ENCODE results near the gene TPSB2. TPM values are rescaled to one million over a fixed set of nuclear protein-coding genes. Genes with fewer than 3 reads are reported as not detected.

Gene TPSB2
- polyA plus RNA-seq, 3 donors: not detected

GRCh38 chr16:1278477-1278876 lies 48.5 kb upstream of the TPSB2 start:
- Histone ChIP-seq H3K4me2 (replicated peaks; ENCODE audit: extremely low read depth, low read length, poor library complexity, severe bottlenecking) (no peak overlapping the region), H3K27ac (ENCODE audit: low read depth in 1 of 2, low read length in 2 of 2) (no peak overlapping the region), H3K4me3 (replicated peaks in 1 of 3; ENCODE audit: low read depth in 2 of 3, low read length in 3 of 3) (no peak overlapping the region), H3K9ac (ENCODE audit: insufficient read depth, low read length, poor library complexity, severe bottlenecking) (no peak overlapping the region), H2AFZ (ENCODE audit: insufficient read depth, low read depth, low read length, poor library complexity, severe bottlenecking) (no peak overlapping the region), H3K9me3 (replicated peaks in 1 of 2; ENCODE audit: control insufficient read depth in 1 of 2, insufficient read depth in 1 of 2, low read length in 2 of 2) (no peaks in the 10 kb centered on the region), H4K20me1 (ENCODE audit: insufficient read depth, low read length) (no peaks in the 10 kb centered on the region), H3K27me3 (ENCODE audit: control insufficient read depth in 2 of 2, insufficient read depth in 2 of 2, low read length in 2 of 2) (no peaks in the 10 kb centered on the region), H3K79me2 (ENCODE audit: insufficient read depth, low read length) (no peaks in the 10 kb centered on the region), H3K4me1 (ENCODE audit: control insufficient read depth in 1 of 2, insufficient read depth in 2 of 2, low read length in 2 of 2) (peaks cover 12 to 13% of the 10 kb centered on the region in 2 donors), H3K36me3 (replicated peaks in 1 of 2; ENCODE audit: control insufficient read depth in 1 of 2, insufficient read depth in 2 of 2, low read length in 2 of 2) (no peaks in the 10 kb centered on the region)
- Mint-ChIP-seq H3K27ac (no peak overlapping the region), H3K27me3 (ENCODE audit: low read depth in 3 of 3) (peaks cover 15 to 31% (median 20%) of the 10 kb centered on the region in 3 donors), H3K4me1 (peaks cover 14% of the 10 kb centered on the region), H3K9me3 (peaks cover 0 to 8% (median 3%) of the 10 kb centered on the region in 7 donors), H3K36me3 (no peaks in the 10 kb centered on the region), H3K4me3 (no peak overlapping the region)
- WGBS (ENCODE audit: insufficient coverage): 41% methylated on average over 17 of the region's 18 CpGs
- no peak for TF ChIP-seq CTCF (IDR thresholded peaks at IDR 0.05)
- no peak for DNase-seq
- intact Hi-C loops (cut with micrococcal nuclease): no loop called here

GRCh38 chr16:1277617-1278282 lies 47.8 kb upstream of the TPSB2 start:
- Mint-ChIP-seq H3K4me1 (peaks cover 7% of the 10 kb centered on the region), H3K4me3 (peak overlapping the region in 1 of 2 donors; percentile 51), H3K27me3 (ENCODE audit: low read depth in 3 of 3) (peaks cover 17 to 33% (median 20%) of the 10 kb centered on the region in 3 donors), H3K9me3 (peaks cover 0 to 10% (median 3%) of the 10 kb centered on the region in 7 donors), H3K27ac (peak overlapping the region in 1 of 7 donors; percentile 46), H3K36me3 (no peaks in the 10 kb centered on the region)
- Histone ChIP-seq H3K36me3 (replicated peaks in 1 of 2; ENCODE audit: control insufficient read depth in 1 of 2, insufficient read depth in 2 of 2, low read length in 2 of 2) (no peaks in the 10 kb centered on the region), H3K4me1 (ENCODE audit: control insufficient read depth in 1 of 2, insufficient read depth in 2 of 2, low read length in 2 of 2) (peaks cover 5 to 6% of the 10 kb centered on the region in 2 donors), H4K20me1 (ENCODE audit: insufficient read depth, low read length) (no peaks in the 10 kb centered on the region), H3K4me2 (replicated peaks; ENCODE audit: extremely low read depth, low read length, poor library complexity, severe bottlenecking) (no peak overlapping the region), H2AFZ (ENCODE audit: insufficient read depth, low read depth, low read length, poor library complexity, severe bottlenecking) (no peak overlapping the region), H3K79me2 (ENCODE audit: insufficient read depth, low read length) (no peaks in the 10 kb centered on the region), H3K9me3 (replicated peaks in 1 of 2; ENCODE audit: control insufficient read depth in 1 of 2, insufficient read depth in 1 of 2, low read length in 2 of 2) (no peaks in the 10 kb centered on the region), H3K9ac (ENCODE audit: insufficient read depth, low read length, poor library complexity, severe bottlenecking) (no peak overlapping the region), H3K27me3 (ENCODE audit: control insufficient read depth in 2 of 2, insufficient read depth in 2 of 2, low read length in 2 of 2) (no peaks in the 10 kb centered on the region), H3K4me3 (replicated peaks in 1 of 3; ENCODE audit: low read depth in 2 of 3, low read length in 3 of 3) (no peak overlapping the region), H3K27ac (ENCODE audit: low read depth in 1 of 2, low read length in 2 of 2) (no peak overlapping the region)
- WGBS (ENCODE audit: insufficient coverage): 66% methylated on average over 16 of the region's 21 CpGs
- no peak for DNase-seq
- intact Hi-C loops (cut with micrococcal nuclease): no loop called here
- TF ChIP-seq CTCF (IDR thresholded peaks at IDR 0.05): no peak
